Activated CD4-positive, alpha-beta T cell treated with anti-CD3 and anti-CD28 coated beads, Interleukin-2, amount 10 ng/mL, durations not matched to agents 24 days and 14 days (primary cell): Measurements from ENCODE around the gene TUBG1. TPM values are rescaled to one million over a fixed set of nuclear protein-coding genes. Genes with fewer than 3 reads are reported as not detected.
A peak's percentile ranks its signal among the peaks of the same experiment; 100 is the strongest.
"Not testable (repeated sequence)": the region's sequence is repeated elsewhere in the genome, so short reads cannot be mapped to it uniquely, and the experiment has no call there.

Source experiments
- DNase-seq: peaks from one replicate; pipeline ENCODE4 v3.0.0; 2022
- H3K27ac Mint-ChIP-seq: one replicate; pipeline ENCODE4 v1.8.0; 2022; ENCODE audit warnings: mild to moderate bottlenecking, mixed read lengths
- H3K27me3 Mint-ChIP-seq: one replicate; pipeline ENCODE4 v1.8.0; 2022; ENCODE audit warnings: mixed read lengths
- H3K36me3 Mint-ChIP-seq: one replicate; pipeline ENCODE4 v1.8.0; 2022; ENCODE audit warnings: low read depth, mild to moderate bottlenecking, mixed read lengths
- H3K4me1 Mint-ChIP-seq: one replicate; pipeline ENCODE4 v1.8.0; 2021; ENCODE audit warnings: mixed read lengths
- H3K4me3 Mint-ChIP-seq: one replicate; pipeline ENCODE4 v1.8.0; 2022; ENCODE audit warnings: mild to moderate bottlenecking, moderate library complexity, mixed read lengths
- H3K9me3 Mint-ChIP-seq: one replicate; pipeline ENCODE4 v1.8.0; 2021; ENCODE audit warnings: mixed read lengths
- intact Hi-C: fragments of 100-400 bp; cut with micrococcal nuclease; formaldehyde crosslinking; loops from one replicate; pipeline ENCODE4 v1.15.1; 2023
- total RNA-seq: library from RNA; stranded (reverse); gene quantifications from 2 replicates; pipeline ENCODE4 v1.2.3, GENCODE V29; 2022

Gene TUBG1
- total RNA-seq, 1 donor from 2014 or later: 99.9 TPM

- Mint-ChIP-seq H3K27me3 (no peaks in the 10 kb centered on the region), H3K4me3 (no peak overlapping the region), H3K36me3 (peaks cover 44% of the 10 kb centered on the region), H3K9me3 (no peaks in the 10 kb centered on the region), H3K27ac (no peak overlapping the region), H3K4me1 (peaks cover 6% of the 10 kb centered on the region)
- DNase-seq: no peak
- intact Hi-C loops: no loop called here
These were observed 18.6 kb upstream of the TUBG1 start for GRCh38 chr17:42590886-42591285.

- Mint-ChIP-seq H3K27me3 (no peaks in the 10 kb centered on the region), H3K4me1 (peaks cover 6% of the 10 kb centered on the region), H3K4me3 (no peak overlapping the region), H3K27ac (no peak overlapping the region), H3K9me3 (no peaks in the 10 kb centered on the region), H3K36me3 (peaks cover 41% of the 10 kb centered on the region)
- DNase-seq: no peak
- intact Hi-C loops: no loop called here
These were observed 18.1 kb upstream of the TUBG1 start for GRCh38 chr17:42591411-42591810.

GRCh38 chr17:42596386-42596785, 13.1 kb upstream of the TUBG1 start:
- no peaks in the 10 kb centered on the region for H3K9me3 Mint-ChIP-seq
- H3K27me3 Mint-ChIP-seq: no peaks in the 10 kb centered on the region
- DNase-seq: no peak
- H3K36me3 Mint-ChIP-seq: peaks cover 19% of the 10 kb centered on the region
- H3K4me3 Mint-ChIP-seq: no peak overlapping the region
- no peak overlapping the region for H3K27ac Mint-ChIP-seq
- peaks cover 7% of the 10 kb centered on the region for H3K4me1 Mint-ChIP-seq
- intact Hi-C loops: no loop called here

GRCh38 chr17:42598905-42599304, 10.6 kb upstream of the TUBG1 start:
- no peak for DNase-seq
- Mint-ChIP-seq H3K4me1 (peaks cover 3% of the 10 kb centered on the region), H3K27me3 (no peaks in the 10 kb centered on the region), H3K27ac (no peak overlapping the region), H3K9me3 (no peaks in the 10 kb centered on the region), H3K4me3 (no peak overlapping the region), H3K36me3 (peaks cover 15% of the 10 kb centered on the region)
- intact Hi-C loops: no loop called here

- Mint-ChIP-seq H3K27me3 (no peaks in the 10 kb centered on the region), H3K27ac (no peak overlapping the region), H3K4me1 (peaks cover 24% of the 10 kb centered on the region), H3K4me3 (no peak overlapping the region), H3K9me3 (no peaks in the 10 kb centered on the region), H3K36me3 (peaks cover 19% of the 10 kb centered on the region)
- intact Hi-C loops: loop anchor here (10.0 kb wide), 1 partner anchor 161 kb away; the partner anchor contains the start of gene RAMP2
- no peak for DNase-seq
These were observed 6.2 kb upstream of the TUBG1 start for GRCh38 chr17:42603318-42603717.

GRCh38 chr17:42607769-42608168, 1.7 kb upstream of the TUBG1 start:
- intact Hi-C loops: loop anchor here (2.0 to 10.0 kb wide), 2 partner anchors 45 to 157 kb away; partner anchors contain the start of genes COASY and RAMP2
- Mint-ChIP-seq H3K9me3 (no peaks in the 10 kb centered on the region), H3K27ac (no peak overlapping the region), H3K4me3 (peak overlapping the region; percentile 99), H3K27me3 (no peaks in the 10 kb centered on the region), H3K36me3 (peaks cover 27% of the 10 kb centered on the region), H3K4me1 (peaks cover 30% of the 10 kb centered on the region)
- no peak for DNase-seq

GRCh38 chr17:42608305-42609181, 940 bp upstream of the TUBG1 start:
- Mint-ChIP-seq H3K4me1 (peaks cover 30% of the 10 kb centered on the region), H3K4me3 (peak overlapping the region; percentile 99), H3K27me3 (no peaks in the 10 kb centered on the region), H3K36me3 (peaks cover 29% of the 10 kb centered on the region), H3K27ac (peak overlapping the region; percentile 94), H3K9me3 (no peaks in the 10 kb centered on the region)
- intact Hi-C loops: loop anchor here (1.0 to 10.0 kb wide), 5 partner anchors 31 to 216 kb away; partner anchors contain the start of genes BECN1, COASY, PSMC3IP and RAMP2
- peak; percentile 76 for DNase-seq

GRCh38 chr17:42609814-42610801, 625 bp downstream of the TUBG1 start:
- H3K27ac Mint-ChIP-seq: peak overlapping the region; percentile 94
- H3K4me3 Mint-ChIP-seq: peak overlapping the region; percentile 99
- peak; percentile 61 for DNase-seq
- H3K9me3 Mint-ChIP-seq, H3K27me3 Mint-ChIP-seq: not testable (repeated sequence)
- H3K36me3 Mint-ChIP-seq: peaks cover 35% of the 10 kb centered on the region
- H3K4me1 Mint-ChIP-seq: peaks cover 28% of the 10 kb centered on the region
- intact Hi-C loops: loop anchor here (1.0 to 10.0 kb wide), 5 partner anchors 33 to 214 kb away; partner anchors contain the start of genes BECN1, COASY, PSMC3IP and RAMP2

GRCh38 chr17:42612013-42612412, 2.5 kb downstream of the TUBG1 start:
- Mint-ChIP-seq H3K4me3 (peak overlapping the region; percentile 20), H3K9me3 (no peaks in the 10 kb centered on the region), H3K36me3 (peaks cover 37% of the 10 kb centered on the region), H3K4me1 (peaks cover 16% of the 10 kb centered on the region), H3K27ac (no peak overlapping the region), H3K27me3 (no peaks in the 10 kb centered on the region)
- intact Hi-C loops: no loop called here
- no peak for DNase-seq

GRCh38 chr17:42613699-42614295, 4.3 kb downstream of the TUBG1 start:
- Mint-ChIP-seq H3K4me1 (peaks cover 13% of the 10 kb centered on the region), H3K36me3 (peaks cover 37% of the 10 kb centered on the region), H3K27ac (no peak overlapping the region)

GRCh38 chr17:42617956-42618431, 8.5 kb downstream of the TUBG1 start:
- H3K4me1 Mint-ChIP-seq: peaks cover 10% of the 10 kb centered on the region
- peaks cover 24% of the 10 kb centered on the region for H3K36me3 Mint-ChIP-seq
- no peaks in the 10 kb centered on the region for H3K9me3 Mint-ChIP-seq
- no peak for DNase-seq
- H3K4me3 Mint-ChIP-seq: no peak overlapping the region
- H3K27me3 Mint-ChIP-seq: no peaks in the 10 kb centered on the region
- intact Hi-C loops: no loop called here
- H3K27ac Mint-ChIP-seq: no peak overlapping the region

More at GRCh38 chr17:42613699-42614295, 4.3 kb downstream of the TUBG1 start:
- DNase-seq: no peak
- no peaks in the 10 kb centered on the region for H3K27me3 Mint-ChIP-seq
- intact Hi-C loops: no loop called here
- no peaks in the 10 kb centered on the region for H3K9me3 Mint-ChIP-seq
- H3K4me3 Mint-ChIP-seq: no peak overlapping the region

GRCh38 chr17:42618442-42619150, 9.1 kb downstream of the TUBG1 start:
- no peak for DNase-seq
- intact Hi-C loops: no loop called here
- Mint-ChIP-seq H3K4me3 (no peak overlapping the region), H3K9me3 (no peaks in the 10 kb centered on the region), H3K4me1 (peaks cover 10% of the 10 kb centered on the region), H3K36me3 (peaks cover 20% of the 10 kb centered on the region), H3K27ac (no peak overlapping the region), H3K27me3 (no peaks in the 10 kb centered on the region)

- H3K4me3 Mint-ChIP-seq, intact Hi-C loops, DNase-seq, H3K27ac Mint-ChIP-seq, H3K36me3 Mint-ChIP-seq, H3K27me3 Mint-ChIP-seq, H3K9me3 Mint-ChIP-seq: not testable (repeated sequence)
- H3K4me1 Mint-ChIP-seq: peaks cover 10% of the 10 kb centered on the region
These were observed 12.5 kb downstream of the TUBG1 start for GRCh38 chr17:42621987-42622386.
